Neural progenitor cell (in vitro differentiated cells): Measurements from ENCODE around the gene EHMT1. TPM values are rescaled to one million over a fixed set of nuclear protein-coding genes. Genes with fewer than 3 reads are reported as not detected.

ENCODE experiments used
- DNase-seq: peaks from one replicate; pipeline ENCODE4 v3.0.0-alpha.2; 2016; ENCODE audit warnings: low spot score
- H2AFZ ChIP-seq: fragments of 200-600 bp; sonication (generic); replicated peaks from 2 replicates; pipeline ENCODE4 v1.6.1; 2016; ENCODE audit warnings: antibody characterized with exemption
- H3F3A ChIP-seq: fragments of 200-600 bp; sonication (generic); 2 replicates; pipeline ENCODE4 v1.6.1; 2016; ENCODE audit warnings: antibody characterized with exemption, low read depth
- H3K27ac ChIP-seq: fragments of 200-600 bp; sonication (generic); 2 replicates; pipeline ENCODE4 v1.5.1; 2016; ENCODE audit warnings: mild to moderate bottlenecking
- H3K27me3 ChIP-seq: fragments of 200-600 bp; sonication (generic); 2 replicates; pipeline ENCODE4 v1.6.1; 2016; ENCODE audit warnings: mild to moderate bottlenecking, moderate library complexity
- H3K36me3 ChIP-seq: fragments of 200-600 bp; sonication (generic); 2 replicates; pipeline ENCODE4 v1.5.1; 2016
- H3K4me1 ChIP-seq: fragments of 200-600 bp; sonication (generic); 2 replicates; pipeline ENCODE4 v1.6.1; 2016; ENCODE audit warnings: mixed run types
- H3K4me2 ChIP-seq: fragments of 200-600 bp; sonication (generic); 2 replicates; pipeline ENCODE4 v1.6.1; 2016
- H3K4me3 ChIP-seq: fragments of 200-600 bp; sonication (generic); 2 replicates; pipeline ENCODE4 v1.5.1; 2016
- H3K79me2 ChIP-seq: fragments of 200-600 bp; sonication (generic); 2 replicates; pipeline ENCODE4 v1.6.1; 2016; ENCODE audit warnings: low read depth
- H3K9ac ChIP-seq: fragments of 200-600 bp; sonication (generic); 2 replicates; pipeline ENCODE4 v1.6.1; 2016
- H3K9me3 ChIP-seq: fragments of 200-600 bp; sonication (generic); 2 replicates; pipeline ENCODE4 v1.5.1; 2016; ENCODE audit warnings: low read depth
- H4K20me1 ChIP-seq: fragments of 200-600 bp; sonication (generic); 2 replicates; pipeline ENCODE4 v1.6.1; 2016; ENCODE audit warnings: low read depth
- H3K27ac Mint-ChIP-seq: 3 replicates; pipeline ENCODE4 v1.8.0; 2021; ENCODE audit warnings: mixed read lengths
- H3K27me3 Mint-ChIP-seq: 2 replicates; pipeline ENCODE4 v1.8.0; 2022; ENCODE audit warnings: low read depth, mild to moderate bottlenecking, inconsistent platforms, moderate library complexity, mixed read lengths; ENCODE audit not compliant: insufficient read depth
- H3K36me3 Mint-ChIP-seq: 3 replicates; pipeline ENCODE4 v1.8.0; 2021; ENCODE audit warnings: mixed read lengths
- H3K4me1 Mint-ChIP-seq: 3 replicates; pipeline ENCODE4 v1.8.0; 2021; ENCODE audit warnings: mixed read lengths
- H3K4me3 Mint-ChIP-seq: 3 replicates; pipeline ENCODE4 v1.8.0; 2021; ENCODE audit warnings: mild to moderate bottlenecking, moderate library complexity, mixed read lengths
- H3K9me3 Mint-ChIP-seq: 3 replicates; pipeline ENCODE4 v1.8.0; 2020; ENCODE audit warnings: mixed read lengths
- CTCF ChIP-seq: fragments of 200-600 bp; sonication (generic); IDR thresholded peaks from 2 replicates; pipeline ENCODE4 v1.5.1; 2017; ENCODE audit warnings: antibody characterized with exemption, mild to moderate bottlenecking
- EZH2 ChIP-seq: fragments of 200-600 bp; sonication (generic); IDR thresholded peaks from 2 replicates; pipeline ENCODE4 v1.6.1; 2017; ENCODE audit warnings: antibody characterized with exemption, mild to moderate bottlenecking, moderate library complexity
- EZH2phosphoT487 ChIP-seq: fragments of 200-600 bp; sonication (generic); IDR thresholded peaks from 2 replicates; pipeline ENCODE4 v1.6.1; 2017; ENCODE audit warnings: antibody characterized with exemption
- total RNA-seq: library from RNA; depleted of rRNA; stranded (reverse); fragments of >200 nt; gene quantifications from 2 replicates; pipeline ENCODE4 v1.2.3, GENCODE V29; 2015; ENCODE audit warnings: low replicate concordance

The EHMT1 gene
- total RNA-seq, 1 donor from 2014 or later: 47.8 TPM

GRCh38 chr9:137873858-137874362 lies 255.1 kb downstream of the EHMT1 start:
- peaks cover 51% of the 10 kb centered on the region for H3K27me3 ChIP-seq
- no peak overlapping the region for H3K27ac Mint-ChIP-seq
- TF ChIP-seq CTCF (no peak), EZH2phosphoT487 (no peak), EZH2 (no peak)

GRCh38 chr9:137875354-137875753 lies 256.5 kb downstream of the EHMT1 start:
- H3K4me3 Mint-ChIP-seq: no peak overlapping the region
- Histone ChIP-seq H3K27me3 (peaks cover 51% of the 10 kb centered on the region), H4K20me1 (peaks cover 20% of the 10 kb centered on the region), H3K9me3 (no peaks in the 10 kb centered on the region), H3K36me3 (no peaks in the 10 kb centered on the region), H3K4me3 (no peak overlapping the region), H2AFZ (no peak overlapping the region), H3K4me2 (no peak overlapping the region), H3K79me2 (no peaks in the 10 kb centered on the region), H3F3A (no peaks in the 10 kb centered on the region), H3K9ac (no peak overlapping the region), H3K27ac (no peak overlapping the region), H3K4me1 (peaks cover 4% of the 10 kb centered on the region)
- TF ChIP-seq EZH2phosphoT487 (no peak), EZH2 (no peak), CTCF (no peak)
- H3K9me3 Mint-ChIP-seq: peaks cover 5% of the 10 kb centered on the region
- no peak overlapping the region for H3K27ac Mint-ChIP-seq
- peaks cover 28% of the 10 kb centered on the region for H3K27me3 Mint-ChIP-seq
- H3K36me3 Mint-ChIP-seq: no peaks in the 10 kb centered on the region
- no peak for DNase-seq
- no peaks in the 10 kb centered on the region for H3K4me1 Mint-ChIP-seq

More at GRCh38 chr9:137873858-137874362, 255.1 kb downstream of the EHMT1 start:
- no peak overlapping the region for H3K9ac ChIP-seq
- H3K4me2 ChIP-seq: no peak overlapping the region
- Mint-ChIP-seq H3K36me3 (no peaks in the 10 kb centered on the region), H3K4me1 (no peaks in the 10 kb centered on the region), H3K9me3 (peaks cover 5% of the 10 kb centered on the region), H3K27me3 (peaks cover 25% of the 10 kb centered on the region), H3K4me3 (no peak overlapping the region)
- no peaks in the 10 kb centered on the region for H3F3A ChIP-seq
- H4K20me1 ChIP-seq: peaks cover 7% of the 10 kb centered on the region
- peaks cover 4% of the 10 kb centered on the region for H3K4me1 ChIP-seq
- no peak overlapping the region for H2AFZ ChIP-seq
- H3K4me3 ChIP-seq: no peak overlapping the region
- H3K27ac ChIP-seq: no peak overlapping the region
- no peaks in the 10 kb centered on the region for H3K9me3 ChIP-seq
- no peak for DNase-seq
- no peaks in the 10 kb centered on the region for H3K79me2 ChIP-seq
- H3K36me3 ChIP-seq: no peaks in the 10 kb centered on the region

- no peak for TF ChIP-seq CTCF
- no peak for TF ChIP-seq EZH2
- no peak for TF ChIP-seq EZH2phosphoT487
- peaks cover 51% of the 10 kb centered on the region for H3K27me3 ChIP-seq
- Mint-ChIP-seq H3K4me3 (no peak overlapping the region), H3K36me3 (no peaks in the 10 kb centered on the region), H3K27me3 (peaks cover 28% of the 10 kb centered on the region), H3K9me3 (peaks cover 5% of the 10 kb centered on the region), H3K27ac (no peak overlapping the region), H3K4me1 (no peaks in the 10 kb centered on the region)
- peaks cover 25% of the 10 kb centered on the region for H4K20me1 ChIP-seq
- H3K9ac ChIP-seq: no peak overlapping the region
- no peak for DNase-seq
- H3K4me1 ChIP-seq: peaks cover 4% of the 10 kb centered on the region
- H3K27ac ChIP-seq: no peak overlapping the region
- H3K4me3 ChIP-seq: no peak overlapping the region
- no peaks in the 10 kb centered on the region for H3K79me2 ChIP-seq
- no peak overlapping the region for H3K4me2 ChIP-seq
- H3K9me3 ChIP-seq: no peaks in the 10 kb centered on the region
- H2AFZ ChIP-seq: no peak overlapping the region
- no peaks in the 10 kb centered on the region for H3F3A ChIP-seq
- H3K36me3 ChIP-seq: no peaks in the 10 kb centered on the region
Observed at GRCh38 chr9:137875846-137876245, 257.0 kb downstream of the EHMT1 start.
